Body of pancreas (tissue), 4 donors: Measurements from ENCODE around the gene PDGFA.

ENCODE experiments used
- CTCF ChIP-seq, 7 experiments: fragments of 450-650 bp in 4 of 7; fragments of 200-600 bp in 3 of 7; sonication (generic) in 3 of 7; IDR thresholded peaks; one replicate each; pipeline ENCODE4 v1.5.1; 2016 to 2019; ENCODE audit warnings: antibody characterized with exemption in 7 of 7
- POLR2A ChIP-seq, 3 donors: fragments of 450-650 bp; IDR thresholded peaks; one replicate each; pipeline ENCODE4 v1.6.1; 2016; ENCODE audit warnings: antibody characterized with exemption in 3 of 3, mild to moderate bottlenecking in 2 of 3

- no peak for TF ChIP-seq CTCF (IDR thresholded peaks at IDR 0.05)
- no peak for TF ChIP-seq POLR2A (IDR thresholded peaks at IDR 0.05)
Observed at GRCh38 chr7:545470-545869, 25.8 kb upstream of the PDGFA start.
